ENCODE results near the gene LCN12. TPM values are rescaled to one million over a fixed set of nuclear protein-coding genes. Genes with fewer than 3 reads are reported as not detected.
A peak's percentile ranks its signal among the peaks of the same experiment; 100 is the strongest.

The LCN12 gene
- polyA plus RNA-seq, 4 donors, result 2.2 to 88.7 (median 3.4) TPM; not detected in 1

DNA sequence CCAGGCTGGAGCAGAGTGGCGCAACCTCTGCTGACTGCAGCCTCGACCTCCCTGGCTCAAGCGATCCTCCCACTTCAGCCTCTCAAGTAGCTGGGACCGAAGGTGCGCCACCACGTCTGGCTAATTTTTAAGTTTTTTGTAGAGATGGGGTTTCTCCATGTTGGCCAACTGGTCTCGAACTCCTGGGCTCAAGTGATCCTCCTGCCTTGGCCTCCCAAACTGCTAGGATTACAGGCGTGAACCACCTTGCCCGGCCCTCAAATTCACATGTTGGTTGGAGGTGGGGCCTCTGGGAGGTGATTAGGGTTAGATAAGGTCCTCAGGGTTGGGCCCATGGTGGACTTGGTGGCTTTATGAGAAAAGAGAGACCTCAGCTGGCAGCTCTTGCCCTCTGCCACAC lies 10.1 kb downstream of the LCN12 start:
- Histone ChIP-seq H3K36me3 (ENCODE audit: control insufficient read depth in 3 of 3, insufficient read depth in 2 of 3, low read depth in 1 of 3, low read length in 3 of 3) (no peaks in the 10 kb centered on the region), H3K4me3 (ENCODE audit: low read depth in 1 of 3, low read length in 3 of 3) (no peak overlapping the region), H3K9me3 (ENCODE audit: control insufficient read depth in 2 of 2, insufficient read depth in 1 of 2, low read depth in 1 of 2, low read length in 1 of 2) (no peaks in the 10 kb centered on the region), H3K27ac (ENCODE audit: low read depth in 1 of 3, low read length in 2 of 3) (no peak overlapping the region), H3K4me1 (ENCODE audit: control insufficient read depth in 3 of 3, insufficient read depth in 2 of 3, low read depth in 1 of 3, low read length in 2 of 3) (peaks cover 0 to 13% (median 2%) of the 10 kb centered on the region in 3 donors), H3K27me3 (ENCODE audit: control insufficient read depth in 3 of 3, insufficient read depth in 3 of 3, low read length in 3 of 3) (peaks cover 0 to 9% (median 0%) of the 10 kb centered on the region in 3 donors)
- FAIRE-seq, result no peak
- DNase-seq, result no peak
- WGBS, 3 donors, result 83 to 93% (median 90%) methylated on average over 9 of the region's 9 CpGs

DNA sequence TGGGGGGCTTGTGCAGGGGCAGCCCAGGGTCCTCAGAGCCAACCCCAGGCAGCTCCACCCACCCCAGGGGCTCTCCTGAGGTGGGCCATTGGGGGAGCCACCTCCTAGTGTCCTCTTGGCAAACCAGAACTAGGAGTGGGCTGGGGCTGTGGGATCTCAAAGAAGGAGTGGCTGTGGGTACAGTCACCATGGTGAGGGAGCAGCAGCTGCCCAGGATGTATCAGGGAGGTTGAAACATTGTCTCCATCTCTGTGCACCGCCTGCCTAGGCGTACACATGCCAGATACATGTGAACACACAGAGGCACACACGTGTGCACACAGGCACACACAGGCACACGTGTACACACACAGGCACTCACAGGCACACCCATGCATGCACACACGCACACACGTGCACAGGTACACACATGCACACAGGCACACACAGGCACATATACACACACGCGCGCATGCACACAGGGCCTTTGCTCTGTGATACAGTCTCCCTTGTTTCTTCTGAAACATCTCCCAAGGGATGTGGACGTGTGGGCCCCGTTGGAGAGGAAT lies 10.7 kb downstream of the LCN12 start:
- Histone ChIP-seq H3K4me1 (ENCODE audit: control insufficient read depth in 3 of 3, insufficient read depth in 2 of 3, low read depth in 1 of 3, low read length in 2 of 3) (peaks cover 0 to 13% (median 2%) of the 10 kb centered on the region in 3 donors), H3K9me3 (ENCODE audit: control insufficient read depth in 2 of 2, insufficient read depth in 1 of 2, low read depth in 1 of 2, low read length in 1 of 2) (no peaks in the 10 kb centered on the region), H3K27ac (ENCODE audit: low read depth in 1 of 3, low read length in 2 of 3) (no peak overlapping the region), H3K4me3 (ENCODE audit: low read depth in 1 of 3, low read length in 3 of 3) (no peak overlapping the region), H3K36me3 (ENCODE audit: control insufficient read depth in 3 of 3, insufficient read depth in 2 of 3, low read depth in 1 of 3, low read length in 3 of 3) (no peaks in the 10 kb centered on the region), H3K27me3 (ENCODE audit: control insufficient read depth in 3 of 3, insufficient read depth in 3 of 3, low read length in 3 of 3) (peaks cover 0 to 9% (median 0%) of the 10 kb centered on the region in 3 donors)
- WGBS, 3 donors, result 81 to 89% (median 86%) methylated on average over 11 of the region's 11 CpGs
- FAIRE-seq (no peak), DNase-seq (no peak)

DNA sequence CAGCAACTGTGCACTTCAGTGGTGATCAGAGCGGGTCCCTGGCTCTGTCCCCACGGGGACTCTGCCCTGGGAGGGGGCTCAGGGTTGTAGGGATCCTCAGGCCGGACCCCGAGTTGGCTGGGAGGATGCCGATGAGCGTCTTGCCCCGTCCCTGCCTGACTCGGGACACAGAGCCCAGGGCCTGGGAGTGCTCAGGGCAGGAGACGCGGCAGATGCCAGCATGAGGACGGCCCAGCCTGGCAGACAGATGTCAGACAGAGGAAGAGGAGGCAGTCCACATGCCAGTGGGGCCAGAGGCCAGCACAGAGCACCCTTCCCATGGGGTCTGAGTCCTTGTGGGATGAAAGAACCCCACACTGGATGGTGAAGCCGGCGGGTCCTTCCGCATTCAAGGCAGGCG lies 11.3 kb downstream of the LCN12 start:
- Histone ChIP-seq H3K9me3 (ENCODE audit: control insufficient read depth in 2 of 2, insufficient read depth in 1 of 2, low read depth in 1 of 2, low read length in 1 of 2) (no peaks in the 10 kb centered on the region), H3K4me1 (ENCODE audit: control insufficient read depth in 3 of 3, insufficient read depth in 2 of 3, low read depth in 1 of 3, low read length in 2 of 3) (peaks cover 0 to 13% (median 2%) of the 10 kb centered on the region in 3 donors), H3K27me3 (ENCODE audit: control insufficient read depth in 3 of 3, insufficient read depth in 3 of 3, low read length in 3 of 3) (peaks cover 0 to 9% (median 0%) of the 10 kb centered on the region in 3 donors), H3K4me3 (ENCODE audit: low read depth in 1 of 3, low read length in 3 of 3) (no peak overlapping the region), H3K27ac (ENCODE audit: low read depth in 1 of 3, low read length in 2 of 3) (no peak overlapping the region), H3K36me3 (ENCODE audit: control insufficient read depth in 3 of 3, insufficient read depth in 2 of 3, low read depth in 1 of 3, low read length in 3 of 3) (no peaks in the 10 kb centered on the region)
- FAIRE-seq (no peak), DNase-seq (no peak)
- WGBS, 3 donors, result 87 to 92% (median 87%) methylated on average over 12 to 15 of the region's 15 CpGs

DNA sequence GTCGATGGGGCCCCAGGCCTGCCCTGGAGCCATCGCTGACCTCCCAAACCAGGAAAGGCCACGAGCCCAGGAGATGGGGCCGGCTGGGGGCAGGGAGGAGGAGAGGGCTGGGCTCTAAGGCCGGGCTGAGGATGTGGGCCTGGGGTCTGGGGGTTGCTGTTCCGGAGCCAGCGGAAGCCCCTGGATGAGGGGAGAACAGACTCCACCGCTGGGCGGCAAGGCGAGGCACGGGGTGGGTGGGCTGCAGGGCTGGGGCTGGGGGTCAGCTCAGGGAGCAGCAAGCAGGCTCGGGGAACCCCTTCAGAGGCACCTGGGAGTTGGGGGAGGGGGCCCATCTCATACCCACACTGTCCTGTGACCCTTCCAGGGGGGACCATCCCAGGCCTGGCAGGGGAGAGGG lies 11.7 kb downstream of the LCN12 start:
- DNase-seq (no peak), FAIRE-seq (no peak)
- WGBS, 3 donors, result 75 to 84% (median 80%) methylated on average over 9 to 12 of the region's 12 CpGs
- Histone ChIP-seq H3K36me3 (ENCODE audit: control insufficient read depth in 3 of 3, insufficient read depth in 2 of 3, low read depth in 1 of 3, low read length in 3 of 3) (no peaks in the 10 kb centered on the region), H3K27ac (ENCODE audit: low read depth in 1 of 3, low read length in 2 of 3) (no peak overlapping the region), H3K27me3 (ENCODE audit: control insufficient read depth in 3 of 3, insufficient read depth in 3 of 3, low read length in 3 of 3) (peaks cover 0 to 9% (median 0%) of the 10 kb centered on the region in 3 donors), H3K4me1 (ENCODE audit: control insufficient read depth in 3 of 3, insufficient read depth in 2 of 3, low read depth in 1 of 3, low read length in 2 of 3) (peaks cover 0 to 13% (median 2%) of the 10 kb centered on the region in 3 donors), H3K4me3 (ENCODE audit: low read depth in 1 of 3, low read length in 3 of 3) (no peak overlapping the region), H3K9me3 (ENCODE audit: control insufficient read depth in 2 of 2, insufficient read depth in 1 of 2, low read depth in 1 of 2, low read length in 1 of 2) (no peaks in the 10 kb centered on the region)

DNA sequence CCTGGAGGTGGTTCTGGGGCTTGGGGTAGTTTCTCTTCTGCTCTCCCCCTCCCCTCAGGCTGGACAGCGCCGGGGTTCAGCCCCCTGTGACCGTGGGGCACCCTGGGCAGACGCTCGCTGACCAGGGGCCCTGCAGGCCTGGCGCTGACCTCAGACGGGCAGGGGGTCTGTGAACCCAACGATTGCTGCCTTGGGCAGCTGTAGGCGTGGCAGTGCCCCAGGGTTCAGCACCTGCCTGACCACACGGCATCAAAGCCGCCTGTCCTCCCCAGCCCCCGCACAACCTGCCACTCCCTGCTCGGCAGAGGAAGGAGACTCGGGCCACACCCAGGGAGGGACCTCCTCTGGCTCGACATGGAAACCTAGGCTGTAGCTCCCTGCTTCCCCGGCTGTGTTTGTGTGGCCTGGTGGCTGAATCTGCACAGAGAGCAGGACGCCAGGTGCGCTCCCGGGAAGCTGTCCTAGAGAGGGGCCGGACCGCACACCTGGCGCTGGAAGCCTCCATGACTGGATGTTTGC lies 12.2 kb downstream of the LCN12 start:
- 11 to 54% (median 38%) methylated on average over 19 to 22 of the region's 22 CpGs for WGBS, 3 donors
- H3K27ac ChIP-seq (ENCODE audit: low read depth in 1 of 3, low read length in 2 of 3), result no peak overlapping the region
- no peak overlapping the region for H3K4me3 ChIP-seq (ENCODE audit: low read depth in 1 of 3, low read length in 3 of 3)
- FAIRE-seq (no peak), DNase-seq (peak; percentile 59 to 70)
- no peaks in the 10 kb centered on the region for H3K36me3 ChIP-seq (ENCODE audit: control insufficient read depth in 3 of 3, insufficient read depth in 2 of 3, low read depth in 1 of 3, low read length in 3 of 3)
- H3K4me1 ChIP-seq (ENCODE audit: control insufficient read depth in 3 of 3, insufficient read depth in 2 of 3, low read depth in 1 of 3, low read length in 2 of 3), result peaks cover 0 to 13% (median 2%) of the 10 kb centered on the region in 3 donors
- H3K9me3 ChIP-seq (ENCODE audit: control insufficient read depth in 2 of 2, insufficient read depth in 1 of 2, low read depth in 1 of 2, low read length in 1 of 2), result no peaks in the 10 kb centered on the region
- H3K27me3 ChIP-seq (ENCODE audit: control insufficient read depth in 3 of 3, insufficient read depth in 3 of 3, low read length in 3 of 3), result peaks cover 0 to 9% (median 0%) of the 10 kb centered on the region in 3 donors

DNA sequence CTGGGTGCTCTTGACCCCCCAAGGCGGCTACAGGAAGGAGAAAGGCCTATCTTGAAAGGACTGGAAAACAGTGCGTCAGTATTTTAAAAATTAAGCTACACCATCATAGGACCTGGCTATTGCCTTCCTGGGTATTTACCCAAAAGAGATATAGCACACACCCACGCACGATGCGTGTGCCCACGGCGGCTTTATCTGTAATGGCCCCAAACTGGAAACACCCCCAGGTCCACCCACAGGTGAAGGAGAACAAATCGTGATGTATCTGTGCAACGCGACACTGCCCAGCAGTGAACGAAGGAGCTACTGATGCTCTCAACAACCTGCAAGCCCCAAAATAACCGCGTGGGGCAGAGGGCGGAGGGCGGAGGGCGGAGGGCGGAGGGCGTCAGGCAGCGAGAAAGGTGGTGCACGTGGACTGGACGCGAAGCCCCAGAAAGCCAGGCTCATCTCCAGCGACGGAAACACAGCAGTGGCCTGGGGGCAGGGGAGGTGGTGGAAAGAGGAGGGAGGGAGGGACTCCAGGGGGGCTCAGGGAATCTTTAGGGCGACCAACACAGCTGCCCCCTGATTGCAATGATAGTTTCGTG lies 12.9 kb downstream of the LCN12 start:
- DNase-seq, result no peak
- Histone ChIP-seq H3K9me3 (ENCODE audit: control insufficient read depth in 2 of 2, insufficient read depth in 1 of 2, low read depth in 1 of 2, low read length in 1 of 2) (no peaks in the 10 kb centered on the region), H3K4me1 (ENCODE audit: control insufficient read depth in 3 of 3, insufficient read depth in 2 of 3, low read depth in 1 of 3, low read length in 2 of 3) (peaks cover 0 to 13% (median 2%) of the 10 kb centered on the region in 3 donors), H3K4me3 (ENCODE audit: low read depth in 1 of 3, low read length in 3 of 3) (no peak overlapping the region), H3K27me3 (ENCODE audit: control insufficient read depth in 3 of 3, insufficient read depth in 3 of 3, low read length in 3 of 3) (peaks cover 0 to 9% (median 0%) of the 10 kb centered on the region in 3 donors), H3K36me3 (ENCODE audit: control insufficient read depth in 3 of 3, insufficient read depth in 2 of 3, low read depth in 1 of 3, low read length in 3 of 3) (no peaks in the 10 kb centered on the region), H3K27ac (ENCODE audit: low read depth in 1 of 3, low read length in 2 of 3) (no peak overlapping the region)
- no peak for FAIRE-seq
- WGBS, 3 donors, result 57 to 79% (median 72%) methylated on average over 26 of the region's 26 CpGs

DNA sequence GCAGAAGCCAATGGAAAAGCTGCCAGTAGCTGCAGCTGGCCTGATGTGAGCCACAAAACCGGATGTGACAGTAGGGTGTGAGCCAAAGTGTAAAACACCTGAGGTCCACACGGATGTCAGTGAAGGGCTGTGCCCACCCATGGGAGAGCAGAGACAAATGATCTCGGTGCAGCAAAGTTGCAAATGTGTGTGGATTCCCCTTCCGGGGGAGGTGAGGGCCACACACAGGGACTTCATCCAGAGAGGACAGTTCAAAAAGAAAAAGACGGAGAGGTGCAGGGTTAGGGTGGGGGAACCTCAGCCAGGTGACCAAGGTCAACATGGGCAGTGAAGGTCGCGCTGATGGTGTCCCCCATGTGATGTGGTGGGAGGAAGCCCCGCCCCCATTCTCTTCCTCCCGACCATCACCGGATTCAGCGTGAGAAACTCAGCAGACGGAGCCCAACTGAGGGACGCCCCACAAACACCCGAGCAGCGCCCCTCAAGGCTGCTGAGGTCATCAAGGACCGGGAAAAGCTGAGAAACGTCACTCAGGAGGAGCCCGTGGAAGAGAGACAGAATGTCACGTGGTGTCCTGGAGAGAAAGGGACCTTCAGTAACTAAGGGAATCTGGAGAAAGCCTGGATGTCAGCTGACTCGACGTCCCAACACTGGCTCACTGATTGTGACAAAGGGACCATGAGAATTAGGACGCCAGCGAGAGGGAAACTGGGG lies 13.9 kb downstream of the LCN12 start:
- DNase-seq (peak; percentile 26 to 30), FAIRE-seq (no peak)
- H3K36me3 ChIP-seq (ENCODE audit: control insufficient read depth in 3 of 3, insufficient read depth in 2 of 3, low read depth in 1 of 3, low read length in 3 of 3), result no peaks in the 10 kb centered on the region
- WGBS, 3 donors, result 25 to 27% (median 27%) methylated on average over 23 of the region's 23 CpGs
- H3K4me1 ChIP-seq (ENCODE audit: control insufficient read depth in 3 of 3, insufficient read depth in 2 of 3, low read depth in 1 of 3, low read length in 2 of 3), result peaks cover 0 to 13% (median 2%) of the 10 kb centered on the region in 3 donors
- no peak overlapping the region for H3K27ac ChIP-seq (ENCODE audit: low read depth in 1 of 3, low read length in 2 of 3)
- no peaks in the 10 kb centered on the region for H3K9me3 ChIP-seq (ENCODE audit: control insufficient read depth in 2 of 2, insufficient read depth in 1 of 2, low read depth in 1 of 2, low read length in 1 of 2)
- peaks cover 0 to 9% (median 0%) of the 10 kb centered on the region in 3 donors for H3K27me3 ChIP-seq (ENCODE audit: control insufficient read depth in 3 of 3, insufficient read depth in 3 of 3, low read length in 3 of 3)
- no peak overlapping the region for H3K4me3 ChIP-seq (ENCODE audit: low read depth in 1 of 3, low read length in 3 of 3)

DNA sequence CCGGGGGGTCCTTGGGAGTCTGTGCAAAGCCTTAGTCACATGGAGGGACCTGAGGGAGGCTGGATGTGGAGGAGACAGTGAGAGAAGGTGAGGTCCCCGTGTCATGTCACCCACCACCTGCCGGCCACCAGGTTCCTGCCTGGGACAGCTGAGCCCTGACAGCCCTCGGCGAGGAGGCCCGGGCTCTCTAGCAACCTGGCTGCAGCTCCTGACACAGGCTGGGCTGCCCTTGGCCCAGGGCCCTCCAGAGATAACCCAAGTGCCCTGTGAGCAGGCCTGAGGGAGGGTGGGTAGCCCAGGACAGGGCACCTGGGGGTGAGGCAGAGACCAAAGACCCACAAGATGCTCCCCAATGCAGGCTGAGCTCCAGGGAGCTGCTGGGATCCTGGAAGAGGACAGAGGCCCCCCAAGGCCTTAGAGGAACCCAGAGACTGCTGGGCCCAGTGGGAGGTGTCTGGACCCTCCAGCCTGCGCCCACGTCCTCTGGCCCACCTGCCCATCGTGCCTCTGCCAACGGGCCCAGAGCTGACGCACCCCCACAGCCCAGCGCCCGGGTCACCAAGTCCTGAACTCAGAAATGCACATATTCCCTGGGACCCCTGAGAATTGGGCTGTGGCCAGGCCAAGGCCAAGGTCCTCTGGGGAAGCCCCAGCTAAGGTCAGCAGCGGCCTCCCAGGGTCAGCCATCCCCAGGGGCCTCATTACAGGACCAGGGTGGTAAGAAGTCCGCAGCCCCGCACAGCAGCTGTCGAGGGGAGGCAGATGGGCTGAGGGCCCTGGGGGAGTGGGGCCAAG lies 16.5 kb downstream of the LCN12 start:
- Histone ChIP-seq H3K4me3 (ENCODE audit: low read depth in 1 of 3, low read length in 3 of 3) (no peak overlapping the region), H3K9me3 (ENCODE audit: control insufficient read depth in 2 of 2, insufficient read depth in 1 of 2, low read depth in 1 of 2, low read length in 1 of 2) (no peaks in the 10 kb centered on the region), H3K27me3 (ENCODE audit: control insufficient read depth in 3 of 3, insufficient read depth in 3 of 3, low read length in 3 of 3) (peaks cover 0 to 9% (median 0%) of the 10 kb centered on the region in 3 donors), H3K36me3 (ENCODE audit: control insufficient read depth in 3 of 3, insufficient read depth in 2 of 3, low read depth in 1 of 3, low read length in 3 of 3) (no peaks in the 10 kb centered on the region), H3K4me1 (ENCODE audit: control insufficient read depth in 3 of 3, insufficient read depth in 2 of 3, low read depth in 1 of 3, low read length in 2 of 3) (peaks cover 0 to 13% (median 2%) of the 10 kb centered on the region in 3 donors), H3K27ac (ENCODE audit: low read depth in 1 of 3, low read length in 2 of 3) (no peak overlapping the region)
- WGBS, 3 donors, result 68 to 80% (median 69%) methylated on average over 11 to 17 of the region's 17 CpGs
- FAIRE-seq (no peak), DNase-seq (no peak)

Data from small intestine (tissue), 7 donors.